Smooth muscle cell (in vitro differentiated cells): ENCODE data around the gene FAM174B. TPM values are rescaled to one million over a fixed set of nuclear protein-coding genes. Genes with fewer than 3 reads are reported as not detected.

Experiments
- DNase-seq: peaks from one replicate; lab custom pipeline; 2025; ENCODE audit not compliant: unreplicated experiment; lab: John Stamatoyannopoulos, UW
- H2AFZ ChIP-seq: fragments of 200-600 bp; sonication (generic); 2 replicates; pipeline ENCODE4 v1.6.0; 2016; ENCODE audit warnings: antibody characterized with exemption, low read depth, mild to moderate bottlenecking
- H3F3A ChIP-seq: fragments of 200-600 bp; sonication (generic); 2 replicates; pipeline ENCODE4 v1.6.0; 2017; ENCODE audit warnings: antibody characterized with exemption, low read depth
- H3K27ac ChIP-seq: fragments of 200-600 bp; sonication (generic); 2 replicates; pipeline ENCODE4 v1.5.1; 2016; ENCODE audit warnings: low read depth, mild to moderate bottlenecking
- H3K27me3 ChIP-seq: fragments of 200-600 bp; sonication (generic); 2 replicates; pipeline ENCODE4 v1.6.1; 2016; ENCODE audit warnings: low read depth, mild to moderate bottlenecking
- H3K36me3 ChIP-seq: fragments of 200-600 bp; sonication (generic); 2 replicates; pipeline ENCODE4 v1.5.1; 2016; ENCODE audit warnings: low read depth
- H3K4me1 ChIP-seq: fragments of 200-600 bp; sonication (generic); 2 replicates; pipeline ENCODE4 v1.5.1; 2016; ENCODE audit warnings: low read depth
- H3K4me2 ChIP-seq: fragments of 200-600 bp; sonication (generic); 2 replicates; pipeline ENCODE4 v1.6.0; 2016; ENCODE audit warnings: mild to moderate bottlenecking
- H3K4me3 ChIP-seq: fragments of 200-600 bp; sonication (generic); 2 replicates; pipeline ENCODE4 v1.5.1; 2016; ENCODE audit warnings: mild to moderate bottlenecking
- H3K79me2 ChIP-seq: fragments of 200-600 bp; sonication (generic); 2 replicates; pipeline ENCODE4 v1.6.0; 2016; ENCODE audit warnings: low read depth, mild to moderate bottlenecking
- H3K9ac ChIP-seq: fragments of 200-600 bp; sonication (generic); 2 replicates; pipeline ENCODE4 v1.6.0; 2016; ENCODE audit warnings: low read depth
- H3K9me3 ChIP-seq: fragments of 200-600 bp; sonication (generic); replicated peaks from 2 replicates; pipeline ENCODE4 v1.5.1; 2016; ENCODE audit warnings: low read depth
- H4K20me1 ChIP-seq: fragments of 200-600 bp; sonication (generic); 2 replicates; pipeline ENCODE4 v1.6.0; 2016; ENCODE audit warnings: low read depth
- CTCF ChIP-seq: fragments of 200-600 bp; sonication (generic); IDR thresholded peaks from 2 replicates; pipeline ENCODE4 v1.5.1; 2017; ENCODE audit warnings: borderline replicate concordance, mild to moderate bottlenecking, antibody characterized with exemption; ENCODE audit not compliant: insufficient read depth, poor library complexity, severe bottlenecking
- WGBS: methylation state at CpG from one replicate; pipeline ENCODE4 v1.1.7; 2016; ENCODE audit warnings: low lambda C conversion rate; 5-methylcytosine and 5-hydroxymethylcytosine counted together
- polyA plus RNA-seq: library from polyadenylated mRNA; unstranded; fragments of >200 nt; fragmentation: Nextera tagmentation; extraction: Ambion mirVana; gene quantifications from 2 replicates; pipeline ENCODE4 v1.2.1, GENCODE V29; 2016
- total RNA-seq: library from RNA; depleted of rRNA; stranded (reverse); fragments of >200 nt; gene quantifications from 2 replicates; pipeline ENCODE4 v1.2.3, GENCODE V29; 2014

The FAM174B gene
- total and polyA plus RNA-seq, 2 experiments from 2014 or later, result 2.0 to 2.1 TPM

- no peaks in the 10 kb centered on the region for H3K79me2 ChIP-seq
- no peaks in the 10 kb centered on the region for H3K27me3 ChIP-seq
- H3K4me1 ChIP-seq, result no peaks in the 10 kb centered on the region
- no peak for DNase-seq
- no peak overlapping the region for H2AFZ ChIP-seq
- 91% methylated on average over 7 of the region's 7 CpGs for WGBS
- H3K36me3 ChIP-seq, result no peaks in the 10 kb centered on the region
- no peaks in the 10 kb centered on the region for H3F3A ChIP-seq
- no peak overlapping the region for H3K9ac ChIP-seq
- H3K27ac ChIP-seq, result no peak overlapping the region
- H3K9me3 ChIP-seq, result no peaks in the 10 kb centered on the region
- H4K20me1 ChIP-seq, result no peaks in the 10 kb centered on the region
- no peak overlapping the region for H3K4me3 ChIP-seq
- no peak for TF ChIP-seq CTCF
- H3K4me2 ChIP-seq, result no peak overlapping the region
Observed at GRCh38 chr15:92580933-92581445, 74.6 kb downstream of the FAM174B start.

- no peaks in the 10 kb centered on the region for H3K36me3 ChIP-seq
- WGBS, result 94% methylated on average over 12 of the region's 12 CpGs
- no peaks in the 10 kb centered on the region for H3K79me2 ChIP-seq
- H3K27me3 ChIP-seq, result no peaks in the 10 kb centered on the region
- H3F3A ChIP-seq, result no peaks in the 10 kb centered on the region
- no peaks in the 10 kb centered on the region for H4K20me1 ChIP-seq
- no peaks in the 10 kb centered on the region for H3K9me3 ChIP-seq
- no peaks in the 10 kb centered on the region for H3K4me1 ChIP-seq
- H3K4me3 ChIP-seq, result no peak overlapping the region
- no peak for TF ChIP-seq CTCF
- H2AFZ ChIP-seq, result no peak overlapping the region
- no peak for DNase-seq
- H3K4me2 ChIP-seq, result no peak overlapping the region
- H3K9ac ChIP-seq, result no peak overlapping the region
- H3K27ac ChIP-seq, result no peak overlapping the region
Observed at GRCh38 chr15:92580521-92580920, 75.1 kb downstream of the FAM174B start.

- DNase-seq, result no peak
- WGBS, result 93% methylated on average over 15 of the region's 15 CpGs
- H3K4me1 ChIP-seq, result no peaks in the 10 kb centered on the region
- no peak overlapping the region for H3K4me2 ChIP-seq
- H3K27me3 ChIP-seq, result no peaks in the 10 kb centered on the region
- H3K9me3 ChIP-seq, result no peaks in the 10 kb centered on the region
- no peaks in the 10 kb centered on the region for H3K79me2 ChIP-seq
- TF ChIP-seq CTCF, result no peak
- no peaks in the 10 kb centered on the region for H3F3A ChIP-seq
- no peak overlapping the region for H3K9ac ChIP-seq
- no peak overlapping the region for H2AFZ ChIP-seq
- H3K36me3 ChIP-seq, result no peaks in the 10 kb centered on the region
- no peaks in the 10 kb centered on the region for H4K20me1 ChIP-seq
- no peak overlapping the region for H3K4me3 ChIP-seq
- no peak overlapping the region for H3K27ac ChIP-seq
Observed at GRCh38 chr15:92579931-92580470, 75.6 kb downstream of the FAM174B start.

- Histone ChIP-seq H3K4me1 (no peaks in the 10 kb centered on the region), H3K4me2 (no peak overlapping the region), H4K20me1 (no peaks in the 10 kb centered on the region), H3K9me3 (no peaks in the 10 kb centered on the region), H3K27me3 (no peaks in the 10 kb centered on the region), H3K9ac (no peak overlapping the region), H2AFZ (no peak overlapping the region), H3K36me3 (no peaks in the 10 kb centered on the region), H3K27ac (no peak overlapping the region), H3K79me2 (no peaks in the 10 kb centered on the region), H3F3A (no peaks in the 10 kb centered on the region), H3K4me3 (no peak overlapping the region)
- no peak for TF ChIP-seq CTCF
- no peak for DNase-seq
- WGBS, result 89% methylated on average over 9 of the region's 9 CpGs
Observed at GRCh38 chr15:92579486-92579885, 76.1 kb downstream of the FAM174B start.
